HG02642 (cell line): Measurements from ENCODE around the gene LAMA3.

Experiments
- ATAC-seq: cut with Tn5 transposase; IDR thresholded peaks from one replicate; pipeline ENCODE4 v1.9.1; 2021; ENCODE audit warnings: mild to moderate bottlenecking; ENCODE audit not compliant: unreplicated experiment, poor library complexity

The LAMA3 gene

DNA sequence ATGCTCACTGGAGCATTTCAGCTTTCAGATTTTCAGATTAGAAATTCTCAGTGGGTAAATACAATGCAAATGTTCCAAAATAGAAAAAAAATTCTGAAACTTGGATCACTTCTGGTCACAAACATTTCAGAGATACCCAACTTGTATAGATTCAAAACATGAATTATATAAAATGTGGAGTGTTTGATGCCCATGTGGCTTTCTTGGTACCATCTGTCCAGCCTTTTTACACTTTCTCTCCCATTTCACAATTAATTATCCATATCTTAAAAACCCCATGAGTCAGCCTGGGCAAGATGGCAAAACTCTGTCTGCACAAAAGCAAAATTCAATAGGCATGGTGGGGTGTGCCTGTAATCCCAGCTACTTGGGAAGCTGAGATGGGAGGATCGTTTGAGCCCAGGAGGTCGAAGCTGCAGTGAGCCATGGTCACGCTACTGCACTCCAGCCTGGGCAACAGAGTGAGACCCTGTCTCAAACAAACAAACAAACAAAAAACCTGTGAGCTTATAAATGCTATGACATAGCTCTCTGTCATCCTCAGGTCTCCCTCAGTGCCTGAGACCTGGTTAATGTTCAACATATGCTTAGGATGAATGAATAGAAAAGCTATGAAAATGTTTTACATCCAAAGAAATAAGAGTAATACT is 179.0 kb downstream of the LAMA3 start:
- no peak for ATAC-seq

DNA sequence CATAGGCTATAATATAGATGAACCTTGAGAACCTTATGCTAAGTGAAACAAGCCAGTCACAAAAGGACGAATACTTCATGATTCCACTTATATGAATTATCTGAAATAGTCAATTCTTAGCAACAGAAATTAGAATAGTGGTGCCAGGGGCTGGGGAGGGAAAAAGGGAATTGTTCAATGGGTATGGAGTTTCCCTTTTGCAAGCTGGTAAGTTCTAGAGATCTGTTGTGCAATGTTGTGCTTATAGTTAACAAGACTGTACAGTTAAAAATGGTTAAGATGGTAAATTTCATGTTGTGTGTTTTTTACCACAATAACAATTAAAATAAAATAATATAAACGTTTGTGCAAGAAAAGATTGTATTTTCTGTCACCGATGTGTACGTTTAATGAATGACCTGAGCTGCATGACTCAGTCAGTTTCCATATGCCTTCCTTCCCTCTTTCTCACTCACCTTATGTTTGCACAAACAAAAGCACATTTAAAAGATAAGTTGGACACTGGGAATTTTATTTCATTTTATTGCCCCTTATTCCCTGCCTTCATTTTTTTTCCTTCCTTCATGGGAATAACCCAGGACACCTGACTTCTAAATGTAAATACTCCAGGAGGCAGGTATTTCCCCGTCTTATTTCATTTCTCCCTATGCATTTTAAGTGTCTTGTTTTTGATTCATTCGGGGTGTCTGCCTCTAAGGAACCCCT is 181.6 kb downstream of the LAMA3 start:
- ATAC-seq: no peak

DNA sequence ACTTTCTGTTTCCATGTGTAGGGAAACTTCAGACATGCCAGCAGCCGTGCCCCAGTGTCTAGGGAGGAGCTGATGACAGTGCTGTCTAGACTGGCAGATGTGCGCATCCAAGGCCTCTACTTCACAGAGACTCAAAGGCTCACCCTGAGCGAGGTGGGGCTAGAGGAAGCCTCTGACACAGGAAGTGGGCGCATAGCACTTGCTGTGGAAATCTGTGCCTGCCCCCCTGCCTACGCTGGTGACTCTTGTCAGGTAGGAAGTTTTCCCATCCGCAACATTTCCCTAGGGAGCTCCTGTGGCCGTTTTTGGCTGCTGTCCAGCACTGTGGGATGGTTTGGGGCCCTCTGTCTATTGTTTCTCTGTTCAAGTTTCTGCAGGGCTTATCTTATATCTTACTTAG is 182.2 kb downstream of the LAMA3 start:
- ATAC-seq: peak; percentile 80

DNA sequence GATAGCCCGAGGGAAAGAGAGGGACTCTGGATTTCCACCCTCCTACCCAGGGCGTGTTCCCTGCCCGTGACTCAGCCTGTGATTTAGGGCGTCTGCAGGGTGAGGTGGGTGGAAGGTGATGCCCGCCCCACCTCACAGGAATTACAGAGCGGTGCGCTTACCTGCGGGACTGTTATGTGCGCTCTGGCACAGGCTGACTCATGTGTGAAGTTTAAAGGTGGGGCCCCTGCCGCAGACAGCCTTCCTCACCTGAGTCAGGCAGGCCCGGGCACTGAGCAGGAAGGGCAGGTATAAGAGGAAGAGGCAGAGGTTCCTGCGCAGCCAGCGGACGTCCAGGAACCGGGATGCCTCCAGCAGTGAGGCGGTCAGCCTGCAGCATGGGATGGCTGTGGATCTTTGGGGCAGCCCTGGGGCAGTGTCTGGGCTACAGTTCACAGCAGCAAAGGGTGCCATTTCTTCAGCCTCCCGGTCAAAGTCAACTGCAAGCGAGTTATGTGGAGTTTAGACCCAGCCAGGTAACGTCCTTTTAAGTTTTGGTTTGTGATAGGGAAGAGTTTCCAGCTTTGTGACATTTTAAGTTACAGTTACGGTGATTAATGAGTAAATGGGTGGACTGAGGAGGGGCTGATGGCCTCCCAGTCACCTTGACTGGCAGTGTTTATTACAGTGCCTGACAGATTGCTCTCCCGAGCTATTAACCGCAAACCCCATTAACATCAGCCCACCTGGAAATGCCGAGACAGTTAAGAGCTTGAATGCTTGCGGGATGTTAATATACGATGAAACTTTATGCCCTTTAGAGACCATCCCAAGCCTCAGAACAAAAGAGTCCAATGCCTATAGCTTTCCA is 183.7 kb downstream of the LAMA3 start:
- no peak for ATAC-seq

DNA sequence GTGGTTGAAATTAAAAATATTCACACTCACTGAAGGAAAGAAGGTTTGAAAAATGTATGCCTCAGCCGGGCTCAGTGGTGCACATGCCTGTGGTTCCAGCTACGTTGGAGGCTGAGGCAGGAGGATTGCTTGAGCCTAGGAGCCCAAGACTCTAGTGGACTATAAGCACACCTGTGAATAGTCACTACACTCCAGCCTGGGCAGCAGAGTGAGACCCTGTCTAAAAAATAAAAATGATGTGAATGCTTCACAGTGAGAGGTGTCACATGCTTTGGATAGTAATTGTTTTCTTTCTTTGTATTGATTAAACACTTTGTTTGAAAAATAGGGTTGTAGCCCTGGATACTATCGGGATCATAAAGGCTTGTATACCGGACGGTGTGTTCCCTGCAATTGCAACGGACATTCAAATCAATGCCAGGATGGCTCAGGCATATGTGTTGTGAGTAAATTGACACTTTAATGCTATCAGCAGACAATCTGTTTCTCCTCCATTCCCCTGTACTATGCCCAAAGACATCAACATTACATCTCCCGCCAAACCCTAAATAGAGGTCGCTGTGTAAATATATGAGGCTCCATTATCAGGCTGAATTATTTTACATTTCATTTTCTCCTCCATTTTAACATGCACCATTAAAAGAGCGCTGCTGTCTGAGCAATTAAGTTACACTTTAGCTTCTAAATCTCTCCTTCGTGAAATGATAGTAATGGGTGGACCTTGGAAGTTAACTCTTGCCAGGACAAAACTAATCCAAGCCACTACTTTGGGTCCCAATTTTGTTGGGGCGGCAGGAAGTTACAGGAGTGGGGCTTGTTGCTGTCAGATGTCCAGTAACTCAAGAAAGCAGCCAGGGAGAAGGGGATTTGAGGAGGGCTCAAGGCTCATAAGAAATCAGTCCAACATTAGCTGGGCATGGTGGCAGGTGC is 187.0 kb downstream of the LAMA3 start:
- ATAC-seq: no peak

DNA sequence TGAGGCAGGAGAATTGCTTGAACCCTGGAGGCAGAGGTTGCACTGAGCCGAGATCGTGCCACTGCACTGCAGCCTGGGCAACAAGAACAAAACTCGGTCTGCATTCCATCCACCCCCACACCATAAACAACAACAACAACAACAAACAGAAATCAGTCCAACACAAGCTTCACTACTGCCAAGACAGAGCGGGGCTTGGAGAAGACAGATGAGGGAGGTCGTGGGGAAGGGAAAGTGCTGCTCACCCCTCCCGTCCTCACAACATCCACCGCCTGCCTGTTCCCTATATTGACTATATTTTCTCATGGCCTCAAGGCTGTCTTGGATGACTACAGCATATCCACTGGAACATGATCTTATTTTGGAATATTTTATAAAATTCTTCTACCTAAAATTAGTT is 187.7 kb downstream of the LAMA3 start:
- ATAC-seq: no peak

DNA sequence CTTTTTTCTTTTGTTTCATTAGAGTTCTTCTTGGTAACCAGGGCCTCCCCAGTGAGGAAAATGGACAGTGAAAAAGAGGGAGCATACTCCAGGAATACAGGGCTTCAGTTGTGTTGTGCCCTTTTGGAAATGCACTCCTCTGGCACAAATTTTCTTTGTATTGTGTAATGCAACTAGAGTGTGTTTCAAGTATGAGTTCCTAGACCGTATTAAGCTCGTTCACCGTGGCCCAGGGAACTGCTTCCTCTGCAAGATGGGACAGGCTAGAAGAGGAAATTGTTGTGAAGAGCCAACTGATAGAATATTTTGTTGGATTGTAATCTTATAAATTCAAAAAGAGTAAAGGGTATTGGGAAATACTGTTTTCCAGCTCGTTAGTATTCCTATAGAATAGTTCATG is 188.1 kb downstream of the LAMA3 start:
- no peak for ATAC-seq

DNA sequence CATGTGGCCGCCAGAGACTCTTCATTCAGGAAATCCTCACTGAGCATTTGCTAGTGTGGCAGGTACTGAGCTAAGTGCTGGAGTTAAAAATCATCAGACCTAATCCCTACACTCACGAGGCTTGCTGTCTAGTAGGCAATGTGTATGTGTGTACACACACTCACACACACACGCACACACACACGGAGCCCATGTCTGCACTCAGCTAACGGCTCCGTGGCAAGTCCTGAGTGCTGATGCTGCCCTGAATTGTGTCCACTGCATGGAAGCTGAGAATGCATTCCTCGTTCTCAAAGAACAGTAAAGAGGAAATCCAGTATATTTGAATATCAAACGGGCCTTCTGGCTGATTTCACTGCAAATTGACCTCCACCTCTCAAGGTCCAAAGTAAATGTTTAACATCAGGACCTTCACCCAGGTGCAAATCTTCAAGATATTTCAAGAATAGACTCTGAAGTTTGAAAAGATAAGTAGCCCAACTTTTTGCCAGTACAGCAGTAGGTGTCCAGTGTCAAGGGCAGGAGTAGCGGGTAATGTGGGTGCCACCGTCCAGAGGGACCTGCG is 189.2 kb downstream of the LAMA3 start:
- no peak for ATAC-seq

DNA sequence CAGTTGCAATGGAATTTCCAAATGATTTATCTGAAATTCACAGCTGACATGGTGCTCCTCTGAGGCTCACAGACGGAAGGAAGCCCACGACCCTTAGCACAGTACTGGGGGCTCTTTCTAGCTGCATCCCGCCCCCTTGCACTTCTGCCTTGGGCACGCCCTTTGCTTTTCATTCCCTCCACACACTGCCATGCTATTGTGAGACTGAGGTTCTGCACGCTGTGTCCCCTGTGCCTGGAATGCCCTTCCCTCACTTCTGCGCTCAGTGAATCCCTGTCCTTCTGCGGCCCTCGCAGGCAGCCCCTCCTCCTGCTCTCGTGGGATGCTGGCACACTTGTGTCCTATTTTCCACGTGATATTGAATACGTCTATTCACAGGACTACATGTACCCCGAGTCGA is 189.9 kb downstream of the LAMA3 start:
- ATAC-seq: no peak

DNA sequence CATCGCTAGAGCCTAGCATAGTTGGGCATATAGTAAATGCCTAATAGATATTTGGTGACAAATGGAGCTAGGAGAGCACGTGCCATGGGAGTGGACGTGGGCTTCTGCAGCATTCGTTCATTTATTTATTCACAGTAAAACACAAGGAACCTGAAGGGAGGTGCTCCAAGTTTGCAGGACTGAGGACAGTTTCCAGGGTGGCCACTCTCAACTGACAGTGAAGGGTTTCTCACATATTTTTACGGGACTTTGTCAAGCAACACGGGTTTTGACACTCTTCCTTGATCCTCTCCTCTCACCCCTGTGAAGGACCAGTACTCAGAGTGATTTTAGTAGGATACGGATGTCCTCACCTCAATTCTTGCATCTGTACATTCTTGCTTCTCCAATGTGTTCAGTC is 190.3 kb downstream of the LAMA3 start:
- no peak for ATAC-seq

DNA sequence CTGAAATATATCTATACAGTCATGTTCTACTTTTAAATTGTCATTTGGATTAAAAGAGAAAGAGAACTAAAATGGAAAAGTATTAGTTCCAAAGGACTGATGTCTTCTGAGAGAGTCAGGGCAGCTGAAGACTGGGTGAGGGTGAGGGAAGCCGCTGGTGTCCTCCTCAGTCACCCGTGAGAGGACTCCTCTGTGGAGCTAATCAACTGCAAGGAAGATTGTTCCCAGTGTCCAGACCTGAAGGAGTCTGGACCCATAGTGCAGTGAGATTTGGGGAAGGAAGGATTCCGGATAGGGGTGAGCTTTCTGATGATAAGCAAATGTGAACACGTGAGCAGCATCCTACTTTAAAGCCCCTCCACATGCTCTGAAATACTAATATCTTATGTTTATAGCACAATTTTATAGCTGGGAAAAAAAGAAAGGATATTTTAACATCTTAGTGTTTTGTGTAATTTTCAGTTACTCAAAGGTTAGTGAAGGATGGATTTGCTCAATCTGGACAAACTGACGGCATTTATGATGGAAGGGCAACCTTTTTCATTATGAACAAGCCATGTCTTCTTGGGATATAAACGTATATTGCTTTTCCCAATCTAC is 190.8 kb downstream of the LAMA3 start:
- no peak for ATAC-seq

DNA sequence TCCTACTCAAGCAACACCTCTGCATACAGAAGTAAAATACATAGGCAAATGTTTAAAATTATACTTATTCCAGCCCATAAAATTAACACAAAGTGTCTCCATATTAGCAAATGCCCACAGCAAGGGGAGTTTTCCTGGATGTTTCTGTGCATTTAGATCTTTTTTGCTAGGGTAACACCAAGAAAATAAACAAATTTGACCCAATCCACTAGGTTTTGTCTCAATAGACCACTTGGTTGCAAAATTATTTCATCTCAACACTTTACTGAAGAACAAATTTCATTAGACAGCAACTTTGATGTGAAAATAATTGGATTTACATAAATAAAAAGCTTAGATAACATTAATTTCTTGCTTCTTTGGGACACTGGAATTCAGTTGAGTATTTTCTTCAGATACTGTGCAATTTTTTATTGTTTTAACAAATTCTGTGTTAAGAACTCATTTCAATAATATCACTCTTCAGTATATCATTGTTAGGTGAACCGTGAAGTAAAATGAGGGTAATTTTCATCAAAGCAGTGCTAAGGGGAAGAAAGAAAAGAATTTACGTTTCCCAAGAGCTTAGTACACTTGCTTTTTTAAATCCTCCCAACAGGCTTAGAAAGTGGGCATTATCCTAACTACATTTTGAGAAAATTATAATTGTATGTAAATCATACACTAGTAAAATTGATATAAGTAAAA is 191.8 kb downstream of the LAMA3 start:
- no peak for ATAC-seq

DNA sequence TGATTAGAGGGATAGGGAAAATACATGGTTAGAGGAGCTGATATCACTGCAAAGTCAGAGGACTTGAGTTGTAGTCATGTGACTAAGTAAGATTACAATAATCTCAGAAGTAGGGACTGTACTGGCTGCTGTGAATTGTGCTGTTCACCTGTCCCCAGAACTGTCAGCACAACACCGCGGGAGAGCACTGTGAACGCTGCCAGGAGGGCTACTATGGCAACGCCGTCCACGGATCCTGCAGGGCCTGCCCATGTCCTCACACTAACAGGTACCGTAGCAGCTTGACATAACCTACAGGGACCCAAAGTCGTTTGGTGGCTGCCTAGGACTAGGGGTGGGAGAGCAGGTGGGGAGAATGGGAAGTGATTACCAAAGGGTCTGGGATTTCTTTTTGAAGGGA is 192.5 kb downstream of the LAMA3 start:
- ATAC-seq: no peak

DNA sequence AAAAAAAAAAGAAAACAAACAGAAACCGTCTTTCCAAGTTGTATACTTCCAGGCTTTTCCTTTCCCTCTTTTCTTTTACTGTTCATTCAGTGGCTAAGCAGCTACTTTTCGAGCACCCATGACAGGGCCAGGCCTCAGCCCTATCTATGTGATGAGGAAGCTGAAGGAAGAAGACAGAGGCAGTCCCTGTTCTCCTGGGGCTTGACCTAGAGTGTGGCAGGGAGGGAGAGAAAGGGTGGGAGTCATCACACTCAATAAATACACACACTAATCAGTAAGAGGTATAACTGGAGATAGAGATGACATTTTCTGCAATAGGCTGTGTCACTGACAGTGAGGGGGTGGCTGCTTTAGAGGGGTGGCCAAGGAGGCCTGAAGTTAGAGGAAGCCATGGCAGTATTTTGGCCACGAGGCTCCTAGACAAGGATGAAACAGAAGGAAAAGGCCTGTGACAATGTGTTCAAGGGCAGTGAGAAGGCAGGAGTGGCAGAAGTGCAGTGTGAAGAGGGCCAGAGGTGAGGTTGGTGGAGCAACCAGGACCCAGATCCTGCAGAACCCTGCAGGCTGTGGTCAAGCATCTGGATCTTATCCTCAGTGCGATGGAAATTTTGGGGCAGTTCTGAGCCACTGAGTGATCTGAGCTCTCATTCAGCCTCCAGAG is 193.5 kb downstream of the LAMA3 start:
- ATAC-seq: no peak

DNA sequence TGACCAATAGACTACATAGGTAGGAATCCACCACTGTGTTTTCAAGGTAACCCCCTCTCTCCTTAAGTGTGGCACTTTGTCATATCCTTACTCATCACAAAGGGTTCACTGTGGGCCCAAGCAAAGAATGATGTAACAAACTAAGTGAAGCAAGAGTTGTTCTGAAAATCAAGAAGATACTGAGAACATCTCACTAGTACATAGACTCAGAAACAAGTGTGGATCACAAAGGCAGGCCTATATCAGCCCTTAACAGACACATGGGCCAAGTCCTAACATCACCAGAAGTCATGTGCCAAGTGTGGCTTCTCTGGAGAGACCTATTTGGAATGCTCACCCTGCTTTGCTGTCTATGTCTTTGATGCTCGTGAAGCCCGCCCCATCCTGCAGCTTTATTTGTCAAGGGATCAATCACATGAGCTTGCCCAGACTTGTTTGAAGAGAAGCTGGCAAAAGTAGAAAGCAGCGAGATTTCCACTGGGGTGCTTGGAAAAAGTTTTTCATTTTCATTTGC is 194.1 kb downstream of the LAMA3 start:
- ATAC-seq: no peak

DNA sequence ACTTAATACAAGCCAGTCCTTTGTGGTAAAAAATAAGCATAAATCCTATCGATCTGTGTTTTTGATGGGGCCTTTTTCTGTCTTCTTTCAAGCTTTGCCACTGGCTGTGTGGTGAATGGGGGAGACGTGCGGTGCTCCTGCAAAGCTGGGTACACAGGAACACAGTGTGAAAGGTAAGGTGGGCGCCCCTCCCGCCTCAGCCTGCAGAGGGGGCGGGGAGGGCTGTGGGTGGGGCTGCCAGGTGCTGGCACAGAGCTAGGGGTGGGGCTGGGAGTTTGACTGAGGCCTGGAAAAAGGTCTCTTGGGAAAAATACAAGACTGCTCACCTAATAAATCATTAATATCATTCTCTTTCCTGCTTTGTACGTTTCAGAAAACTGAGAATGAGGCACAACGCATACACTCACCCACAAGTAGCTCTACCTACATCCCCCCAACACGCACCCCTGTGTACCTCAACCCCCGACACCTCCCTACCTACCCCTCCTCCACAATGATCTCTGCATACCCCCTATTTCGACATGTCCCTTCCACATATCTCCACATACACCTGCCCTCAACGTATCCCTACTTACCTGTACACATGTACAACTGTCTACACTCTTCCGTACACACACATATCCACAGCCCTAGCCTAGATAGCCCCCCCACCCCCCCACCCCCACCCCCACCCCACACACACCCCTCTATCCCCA is 195.6 kb downstream of the LAMA3 start:
- no peak for ATAC-seq

DNA sequence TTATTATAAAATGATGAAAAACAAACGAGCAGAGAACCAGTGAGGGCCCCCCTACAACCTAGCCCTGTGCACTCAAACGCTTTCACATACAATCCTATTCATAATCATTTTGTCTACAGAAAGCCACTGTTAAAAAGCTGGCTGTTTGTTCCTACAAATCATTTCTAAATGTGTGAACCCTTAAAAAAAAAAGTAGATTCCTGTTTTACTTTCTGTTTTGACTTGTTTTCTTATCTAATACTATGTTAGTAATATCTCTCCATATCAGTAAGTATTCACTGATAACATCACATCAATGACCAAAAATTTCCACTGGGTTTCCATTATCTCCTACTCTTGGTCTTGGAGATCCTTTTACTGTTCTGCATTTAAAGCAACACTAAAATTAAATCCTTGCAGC is 196.5 kb downstream of the LAMA3 start:
- ATAC-seq: no peak

DNA sequence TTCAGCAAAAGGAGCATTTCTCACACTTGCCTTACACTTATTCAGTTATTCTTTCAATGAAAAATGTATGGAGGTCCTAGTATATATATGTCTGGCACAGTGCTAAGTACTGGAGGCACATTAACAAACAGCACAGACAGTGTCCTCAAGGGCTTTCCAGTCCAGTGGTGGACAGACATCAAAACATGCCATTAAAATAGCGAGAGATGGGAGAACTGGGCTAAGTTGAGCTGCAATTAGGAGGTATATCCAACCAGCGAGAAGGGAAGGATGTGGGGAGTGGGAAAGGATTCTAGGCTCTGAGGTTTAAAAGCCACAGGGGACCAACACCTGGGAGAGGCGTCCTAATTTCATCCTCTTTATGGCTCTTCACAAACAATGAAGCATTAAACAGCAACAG is 197.8 kb downstream of the LAMA3 start:
- no peak for ATAC-seq
